GM19452 (cell line): Measurements from ENCODE around the gene UQCC5.
"Not testable (repeated sequence)": the region's sequence is repeated elsewhere in the genome, so short reads cannot be mapped to it uniquely, and the experiment has no call there.

Experiments
- ATAC-seq: cut with Tn5 transposase; IDR thresholded peaks from one replicate; pipeline ENCODE4 v1.9.1; 2021; ENCODE audit not compliant: unreplicated experiment

UQCC5 gene

GRCh38 chr3:52521881-52522650, 14.3 kb upstream of the UQCC5 start:
- no peak for ATAC-seq

- ATAC-seq, result no peak
These were observed 13.7 kb upstream of the UQCC5 start for GRCh38 chr3:52522651-52523251.

GRCh38 chr3:52523386-52524257, 12.8 kb upstream of the UQCC5 start:
- ATAC-seq, result no peak

GRCh38 chr3:52524258-52524751, 12.1 kb upstream of the UQCC5 start:
- ATAC-seq, result no peak

GRCh38 chr3:52524752-52525679, 11.4 kb upstream of the UQCC5 start:
- no peak for ATAC-seq

GRCh38 chr3:52525680-52526561, 10.5 kb upstream of the UQCC5 start:
- ATAC-seq, result no peak

- not testable (repeated sequence) for ATAC-seq
These were observed 9.8 kb upstream of the UQCC5 start for GRCh38 chr3:52526671-52527038.

GRCh38 chr3:52527039-52527731, 9.2 kb upstream of the UQCC5 start:
- ATAC-seq, result no peak

GRCh38 chr3:52527732-52528585, 8.4 kb upstream of the UQCC5 start:
- ATAC-seq, result no peak

GRCh38 chr3:52528586-52529375, 7.6 kb upstream of the UQCC5 start:
- ATAC-seq, result no peak

- no peak for ATAC-seq
These were observed 6.8 kb upstream of the UQCC5 start for GRCh38 chr3:52529376-52530333.

GRCh38 chr3:52530918-52531826, 5.2 kb upstream of the UQCC5 start:
- no peak for ATAC-seq

- no peak for ATAC-seq
These were observed 4.4 kb upstream of the UQCC5 start for GRCh38 chr3:52531860-52532516.

- ATAC-seq, result no peak
These were observed 3.9 kb upstream of the UQCC5 start for GRCh38 chr3:52532517-52532837.
